ENCODE measurements around the gene PEMT. TPM values are rescaled to one million over a fixed set of nuclear protein-coding genes. Genes with fewer than 3 reads are reported as not detected.

PEMT gene
- total RNA-seq, 1 experiment from 2014 or later = 29.5 TPM

GRCh38 chr17:17612085-17613022, 20.8 kb upstream of the PEMT start:
- Mint-ChIP-seq H3K36me3 (ENCODE audit: insufficient read depth, unreplicated experiment) (peaks cover 4% of the 10 kb centered on the region), H3K27me3 (ENCODE audit: insufficient read depth, unreplicated experiment) (no peaks in the 10 kb centered on the region), H3K4me3 (ENCODE audit: unreplicated experiment) (no peak overlapping the region), H3K9me3 (ENCODE audit: unreplicated experiment) (no peaks in the 10 kb centered on the region), H3K4me1 (ENCODE audit: low read depth, unreplicated experiment) (no peaks in the 10 kb centered on the region), H3K27ac (ENCODE audit: unreplicated experiment) (no peak overlapping the region)
- Histone ChIP-seq H3K9me3 (no peaks in the 10 kb centered on the region), H3K27me3 (replicated peaks; ENCODE audit: control insufficient read depth, insufficient read depth, low read length) (no peaks in the 10 kb centered on the region), H3K36me3 (ENCODE audit: control insufficient read depth, insufficient read depth, low read length) (no peaks in the 10 kb centered on the region), H3K4me3 (ENCODE audit: low read depth, low read length) (no peak overlapping the region), H3K4me1 (no peaks in the 10 kb centered on the region)
- no TSS peak for BruUV-seq (replicated peaks)
- intact Hi-C loops (cut with micrococcal nuclease; ENCODE audit: unreplicated experiment) = loop anchor here (1.0 to 5.0 kb wide), 3 partner anchors 22 to 256 kb away; partner anchors contain the start of gene PEMT
- ChIA-PET POLR2A (no interaction called here), CTCF (interaction anchor here (0.6 to 1.6 kb wide), 4 partner anchors 13 to 257 kb away, joined by 3 to 15 read pairs (median 12); no protein-coding TSS in a partner anchor)
- no peak for DNase-seq
- TF ChIP-seq, protein P1, sequence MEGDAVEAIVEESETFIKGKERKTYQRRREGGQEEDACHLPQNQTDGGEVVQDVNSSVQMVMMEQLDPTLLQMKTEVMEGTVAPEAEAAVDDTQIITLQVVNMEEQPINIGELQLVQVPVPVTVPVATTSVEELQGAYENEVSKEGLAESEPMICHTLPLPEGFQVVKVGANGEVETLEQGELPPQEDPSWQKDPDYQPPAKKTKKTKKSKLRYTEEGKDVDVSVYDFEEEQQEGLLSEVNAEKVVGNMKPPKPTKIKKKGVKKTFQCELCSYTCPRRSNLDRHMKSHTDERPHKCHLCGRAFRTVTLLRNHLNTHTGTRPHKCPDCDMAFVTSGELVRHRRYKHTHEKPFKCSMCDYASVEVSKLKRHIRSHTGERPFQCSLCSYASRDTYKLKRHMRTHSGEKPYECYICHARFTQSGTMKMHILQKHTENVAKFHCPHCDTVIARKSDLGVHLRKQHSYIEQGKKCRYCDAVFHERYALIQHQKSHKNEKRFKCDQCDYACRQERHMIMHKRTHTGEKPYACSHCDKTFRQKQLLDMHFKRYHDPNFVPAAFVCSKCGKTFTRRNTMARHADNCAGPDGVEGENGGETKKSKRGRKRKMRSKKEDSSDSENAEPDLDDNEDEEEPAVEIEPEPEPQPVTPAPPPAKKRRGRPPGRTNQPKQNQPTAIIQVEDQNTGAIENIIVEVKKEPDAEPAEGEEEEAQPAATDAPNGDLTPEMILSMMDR (IDR thresholded peaks at IDR 0.05; ENCODE audit: insufficient read depth in 1 of 2, low read depth in 1 of 2, low read length in 1 of 2, severe bottlenecking in 1 of 2, unreplicated experiment in 1 of 2) = no peak

- TF ChIP-seq, protein P1 (IDR thresholded peaks at IDR 0.05; ENCODE audit: insufficient read depth in 1 of 2, low read depth in 1 of 2, low read length in 1 of 2, severe bottlenecking in 1 of 2, unreplicated experiment in 1 of 2) = no peak
These were observed 17.6 kb upstream of the PEMT start for GRCh38 chr17:17609121-17609520.

DNA sequence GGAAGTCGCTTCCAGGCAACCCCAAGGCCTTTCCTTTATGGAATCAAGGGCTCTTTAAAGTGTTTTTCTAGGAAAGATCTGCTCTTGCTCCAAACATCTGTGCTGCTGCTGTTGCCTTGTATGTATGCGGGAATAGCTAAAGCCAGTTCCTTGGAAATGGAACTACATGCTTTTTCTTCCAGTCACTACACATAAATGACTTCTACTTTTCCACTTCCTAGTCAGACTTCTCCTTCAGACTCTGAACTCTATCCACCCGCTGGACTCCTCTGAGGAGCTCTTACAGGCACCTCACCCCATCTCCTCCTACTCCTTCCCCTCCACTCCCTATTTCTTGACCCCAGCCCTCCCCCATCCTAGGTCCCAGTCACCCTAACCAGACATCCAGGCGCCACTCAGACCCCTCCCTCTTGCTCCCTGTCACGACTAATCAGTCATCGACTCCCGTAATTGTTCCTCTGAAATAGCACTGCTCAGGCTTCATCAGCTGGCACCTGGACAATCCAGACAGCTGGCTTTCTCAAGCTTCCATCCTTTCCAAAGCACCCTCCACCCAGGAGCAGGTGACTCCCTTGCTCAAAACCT, 15.0 kb upstream of the PEMT start:
- intact Hi-C loops (cut with micrococcal nuclease; ENCODE audit: unreplicated experiment) = no loop called here
- H3K36me3 ChIP-seq (ENCODE audit: control insufficient read depth, insufficient read depth, low read length) = no peaks in the 10 kb centered on the region
- Mint-ChIP-seq H3K27ac (ENCODE audit: unreplicated experiment) (no peak overlapping the region), H3K27me3 (ENCODE audit: insufficient read depth, unreplicated experiment) (no peaks in the 10 kb centered on the region), H3K4me3 (ENCODE audit: unreplicated experiment) (no peak overlapping the region), H3K36me3 (ENCODE audit: insufficient read depth, unreplicated experiment) (peaks cover 4% of the 10 kb centered on the region), H3K4me1 (ENCODE audit: low read depth, unreplicated experiment) (no peaks in the 10 kb centered on the region), H3K9me3 (ENCODE audit: unreplicated experiment) (no peaks in the 10 kb centered on the region)
- no peaks in the 10 kb centered on the region for H3K27me3 ChIP-seq (replicated peaks; ENCODE audit: control insufficient read depth, insufficient read depth, low read length)
- BruUV-seq (replicated peaks) = no TSS peak
- no peak for DNase-seq
- H3K4me3 ChIP-seq (ENCODE audit: low read depth, low read length) = no peak overlapping the region
- no peaks in the 10 kb centered on the region for H3K4me1 ChIP-seq
- CTCF ChIA-PET = no interaction called here
- no peaks in the 10 kb centered on the region for H3K9me3 ChIP-seq
- POLR2A ChIA-PET = no interaction called here
- TF ChIP-seq, protein P1 (IDR thresholded peaks at IDR 0.05; ENCODE audit: insufficient read depth in 1 of 2, low read depth in 1 of 2, low read length in 1 of 2, severe bottlenecking in 1 of 2, unreplicated experiment in 1 of 2) = no peak

More at GRCh38 chr17:17609121-17609520, 17.6 kb upstream of the PEMT start:
- H3K36me3 Mint-ChIP-seq (ENCODE audit: insufficient read depth, unreplicated experiment) = peaks cover 4% of the 10 kb centered on the region
- Histone ChIP-seq H3K4me3 (ENCODE audit: low read depth, low read length) (no peak overlapping the region), H3K27me3 (replicated peaks; ENCODE audit: control insufficient read depth, insufficient read depth, low read length) (no peaks in the 10 kb centered on the region), H3K9me3 (no peaks in the 10 kb centered on the region), H3K4me1 (no peaks in the 10 kb centered on the region), H3K36me3 (ENCODE audit: control insufficient read depth, insufficient read depth, low read length) (no peaks in the 10 kb centered on the region)
- intact Hi-C loops (cut with micrococcal nuclease; ENCODE audit: unreplicated experiment) = no loop called here
- no peak overlapping the region for H3K4me3 Mint-ChIP-seq (ENCODE audit: unreplicated experiment)
- H3K27ac Mint-ChIP-seq (ENCODE audit: unreplicated experiment) = no peak overlapping the region
- H3K4me1 Mint-ChIP-seq (ENCODE audit: low read depth, unreplicated experiment) = no peaks in the 10 kb centered on the region
- no TSS peak for BruUV-seq (replicated peaks)
- ChIA-PET POLR2A (no interaction called here), CTCF (interaction anchor here (0.6 kb wide), 1 partner anchor 1236 kb away, joined by 3 read pairs; no protein-coding TSS in a partner anchor)
- H3K27me3 Mint-ChIP-seq (ENCODE audit: insufficient read depth, unreplicated experiment) = no peaks in the 10 kb centered on the region
- no peaks in the 10 kb centered on the region for H3K9me3 Mint-ChIP-seq (ENCODE audit: unreplicated experiment)
- DNase-seq = no peak
